Endothelial cell of umbilical vein (primary cell): ENCODE measurements around the gene ZNF362. TPM values are rescaled to one million over a fixed set of nuclear protein-coding genes. Genes with fewer than 3 reads are reported as not detected.

ENCODE experiments used
- BruUV-seq: library from RNA; stranded (reverse); fragments of 400-500 nt; replicated peaks from 2 replicates; lab custom pipeline; 2021; lab: Mats Ljungman, UMichigan
- CTCF ChIA-PET: fragments of 300-600, 350-600 bp; sonication (Branson Sonifier 250); formaldehyde crosslinking; loops from one replicate; lab custom pipeline; 2021; ENCODE audit warnings: antibody characterized with exemption, inconsistent platforms; lab: Charles Lee
- POLR2A ChIA-PET: fragments of 300-600, 350-600 bp; sonication (Branson Sonifier 250); formaldehyde crosslinking; loops from one replicate; lab custom pipeline; 2021; ENCODE audit warnings: antibody characterized with exemption, inconsistent platforms; lab: Charles Lee
- DNase-seq: peaks from one replicate; pipeline ENCODE4 v3.0.0-alpha.2; 2011; ENCODE audit warnings: low read depth, low spot score
- FAIRE-seq: peaks from 2 replicates; lab custom pipeline; 2011; peaks lifted over from hg19 to GRCh38; lab: Jason Lieb, UNC
- H2AFZ ChIP-seq: 2 replicates; pipeline ENCODE4 v1.6.0; 2012; ENCODE audit warnings: low read depth, low read length, control low read depth, inconsistent platforms
- H3K27ac ChIP-seq: 2 replicates; pipeline ENCODE4 v1.5.1; 2011; ENCODE audit warnings: low read depth, mild to moderate bottlenecking, control low read depth, low read length, moderate library complexity; ENCODE audit not compliant: insufficient read depth
- H3K27me3 ChIP-seq, 2 experiments: 2 replicates each; pipeline versions ENCODE4 v1.6.0 to v1.6.1; 2011; ENCODE audit warnings: low read length in 2 of 2, mixed read lengths in 1 of 2; ENCODE audit not compliant: control insufficient read depth in 2 of 2, insufficient read depth in 2 of 2
- H3K36me3 ChIP-seq, 2 experiments: 2 replicates in 1 of 2; 3 replicates in 1 of 2; pipeline ENCODE4 v1.5.1; 2011; ENCODE audit warnings: low read length in 2 of 2, mild to moderate bottlenecking in 1 of 2, moderate library complexity in 1 of 2; ENCODE audit not compliant: control insufficient read depth in 2 of 2, insufficient read depth in 2 of 2; ENCODE audit errors: extremely low read depth in 1 of 2
- H3K4me1 ChIP-seq: 3 replicates; pipeline ENCODE4 v1.5.1; 2011; ENCODE audit warnings: mild to moderate bottlenecking, low read length; ENCODE audit not compliant: control insufficient read depth, insufficient read depth; ENCODE audit errors: extremely low read depth
- H3K4me2 ChIP-seq: 2 replicates; pipeline ENCODE4 v1.6.1; 2011; ENCODE audit warnings: low read length, control low read depth, mixed read lengths; ENCODE audit not compliant: insufficient read depth
- H3K4me3 ChIP-seq, 3 experiments: fragments of 200-600 bp in 1 of 3; sonication (generic), shearing (Covaris generic) in 1 of 3; replicated peaks in 1 of 3; 2 replicates each; pipeline ENCODE4 v1.5.1; 2011 to 2016; ENCODE audit warnings: control low read depth in 3 of 3, low read length in 3 of 3, mild to moderate bottlenecking in 2 of 3, inconsistent platforms in 1 of 3, low read depth in 1 of 3, moderate library complexity in 1 of 3; ENCODE audit not compliant: insufficient read depth in 1 of 3
- H3K79me2 ChIP-seq: 2 replicates; pipeline ENCODE4 v1.6.0; 2012; ENCODE audit warnings: low read length, inconsistent platforms; ENCODE audit not compliant: control insufficient read depth, insufficient read depth
- H3K9ac ChIP-seq: replicated peaks from 2 replicates; pipeline ENCODE3; 2011; ENCODE audit warnings: low read length, control low read depth; ENCODE audit not compliant: insufficient read depth; ENCODE audit errors: extremely low read depth
- H3K9me1 ChIP-seq: replicated peaks from 3 replicates; pipeline ENCODE4 v1.6.0; 2011; ENCODE audit warnings: mild to moderate bottlenecking, low read length; ENCODE audit not compliant: control insufficient read depth, insufficient read depth; ENCODE audit errors: extremely low read depth
- H3K9me3 ChIP-seq: replicated peaks from 2 replicates; pipeline ENCODE4 v1.5.1; 2012; ENCODE audit warnings: low read length, inconsistent platforms; ENCODE audit not compliant: control insufficient read depth, insufficient read depth
- H4K20me1 ChIP-seq: replicated peaks from 2 replicates; pipeline ENCODE3; 2011; ENCODE audit warnings: mild to moderate bottlenecking, low read length; ENCODE audit not compliant: control insufficient read depth, insufficient read depth; ENCODE audit errors: extremely low read depth
- CTCF ChIP-seq, 2 donors: IDR thresholded peaks; 1 replicate in 1 of 2; 2 replicates in 1 of 2; pipeline ENCODE4 v1.5.1; 2011; ENCODE audit warnings: low read length in 2 of 2, mild to moderate bottlenecking in 2 of 2, moderate library complexity in 2 of 2, control low read depth in 1 of 2, inconsistent platforms in 1 of 2, low read depth in 1 of 2; ENCODE audit not compliant: insufficient read depth in 1 of 2; ENCODE audit errors: extremely low read depth in 1 of 2
- EZH2 ChIP-seq: IDR thresholded peaks from 2 replicates; pipeline ENCODE4 v1.6.1; 2012; ENCODE audit warnings: borderline replicate concordance, low read depth, mild to moderate bottlenecking, moderate library complexity, low read length, inconsistent platforms; ENCODE audit not compliant: severe bottlenecking
- FOS ChIP-seq: IDR thresholded peaks from 2 replicates; pipeline ENCODE4 v1.6.1; 2011; ENCODE audit warnings: mild to moderate bottlenecking, low read length, moderate library complexity, borderline replicate concordance; ENCODE audit not compliant: insufficient read depth
- GATA2 ChIP-seq: IDR thresholded peaks from 2 replicates; pipeline ENCODE4 v1.7.0; 2011; ENCODE audit warnings: low read depth, mild to moderate bottlenecking, moderate library complexity, mixed read lengths, low read length; ENCODE audit not compliant: insufficient read length, insufficient read depth
- JUN ChIP-seq: IDR thresholded peaks from 2 replicates; pipeline ENCODE4 v1.6.1; 2011; ENCODE audit warnings: borderline replicate concordance, low read depth; ENCODE audit not compliant: insufficient read length, insufficient read depth
- MAX ChIP-seq: IDR thresholded peaks from 2 replicates; pipeline ENCODE4 v1.6.1; 2011; ENCODE audit not compliant: insufficient read depth, insufficient read length
- POLR2A ChIP-seq: IDR thresholded peaks from 2 replicates; pipeline ENCODE4 v1.6.1; 2012; ENCODE audit warnings: low read depth, mild to moderate bottlenecking, control low read depth, low read length
- dilution Hi-C: fragments of 300-500 bp; cut with MboI; formaldehyde crosslinking; loops from one replicate; pipeline ENCODE4 v1.15.0; 2019; ENCODE audit warnings: low sequenced_read_pairs; ENCODE audit not compliant: extremely low pct_ligation_motif_present
- intact Hi-C: fragments of 100-400 bp; cut with micrococcal nuclease; formaldehyde crosslinking; loops from one replicate; pipeline ENCODE4 v1.10.0; 2022
- polyA plus RNA-seq, 4 experiments: library from polyadenylated mRNA; depleted of rRNA in 3 of 4; stranded (reverse) in 3 of 4; unstranded in 1 of 4; fragments of >200 nt; gene quantifications; 2 replicates each; pipeline versions ENCODE4 v1.2.1 to v1.2.3, GENCODE V29; 2011 to 2012; ENCODE audit warnings: missing spikeins in 1 of 4
- total RNA-seq: library from RNA; stranded (reverse); gene quantifications from 2 replicates; pipeline ENCODE4 v1.2.3, GENCODE V29; 2021

The ZNF362 gene
- total and polyA plus RNA-seq, 2 donors (not counting 3 experiments of a cell fraction or from before 2014, with no cell fraction given), result 28.4 to 35.3 TPM

- H3K27ac ChIP-seq, result no peak overlapping the region
- H3K79me2 ChIP-seq, result peaks cover 28% of the 10 kb centered on the region
- dilution Hi-C loops, result no loop called here
- no peaks in the 10 kb centered on the region for H4K20me1 ChIP-seq
- no peaks in the 10 kb centered on the region for H3K9me3 ChIP-seq
- H2AFZ ChIP-seq, result no peak overlapping the region
- intact Hi-C loops, result no loop called here
- H3K4me1 ChIP-seq, result peaks cover 10% of the 10 kb centered on the region
- FAIRE-seq (no peak), DNase-seq (no peak)
- TF ChIP-seq GATA2 (no peak), FOS (no peak), MAX (no peak), JUN (no peak), POLR2A (no peak), CTCF (IDR thresholded peaks at IDR 0.05; ENCODE audit: extremely low read depth in 1 of 2, insufficient read depth in 1 of 2, low read depth in 1 of 2, low read length in 2 of 2) (no peak), EZH2 (no peak)
- no peaks in the 10 kb centered on the region for H3K9me1 ChIP-seq
- BruUV-seq, result no TSS peak
- H3K9ac ChIP-seq, result no peak overlapping the region
- H3K27me3 ChIP-seq, result no peaks in the 10 kb centered on the region
- H3K4me3 ChIP-seq, result no peak overlapping the region
- ChIA-PET CTCF (interaction anchor here (0.8 kb wide), 1 partner anchor 34 kb away, joined by 3 read pairs; no protein-coding TSS in a partner anchor), POLR2A (interaction anchor here (1.5 kb wide), 1 partner anchor 10 kb away, joined by 4 read pairs; the partner anchor contains the start of gene A3GALT2)
- no peak overlapping the region for H3K4me2 ChIP-seq
- H3K36me3 ChIP-seq, result peaks cover 39 to 72% of the 10 kb centered on the region in 2 experiments
Observed at GRCh38 chr1:33329600-33330305, 73.5 kb downstream of the ZNF362 start.
